A375 (cell line): Measurements from ENCODE around the gene RFC2. TPM values are rescaled to one million over a fixed set of nuclear protein-coding genes. Genes with fewer than 3 reads are reported as not detected.

Source experiments
- small RNA-seq: library from RNA; depleted of rRNA; stranded (forward); fragments of <200 nt; gene quantifications from one replicate; pipeline ENCODE3, GENCODE V24; 2014
- total RNA-seq: library from RNA; depleted of rRNA; stranded (reverse); fragments of >200 nt; shearing (Covaris generic); gene quantifications from 2 replicates; pipeline ENCODE4 v1.2.3, GENCODE V29; 2014; rRNA removed

The RFC2 gene
- 72.5 and 75.2 TPM in 2 replicates for total RNA-seq

GRCh38 chr7:74254129-74254857 is at the start of gene RFC2:
Gene RFC2 (minus strand): TSS chr7:74254399. CDS start chr7:74254383, 16 bp downstream.

DNA sequence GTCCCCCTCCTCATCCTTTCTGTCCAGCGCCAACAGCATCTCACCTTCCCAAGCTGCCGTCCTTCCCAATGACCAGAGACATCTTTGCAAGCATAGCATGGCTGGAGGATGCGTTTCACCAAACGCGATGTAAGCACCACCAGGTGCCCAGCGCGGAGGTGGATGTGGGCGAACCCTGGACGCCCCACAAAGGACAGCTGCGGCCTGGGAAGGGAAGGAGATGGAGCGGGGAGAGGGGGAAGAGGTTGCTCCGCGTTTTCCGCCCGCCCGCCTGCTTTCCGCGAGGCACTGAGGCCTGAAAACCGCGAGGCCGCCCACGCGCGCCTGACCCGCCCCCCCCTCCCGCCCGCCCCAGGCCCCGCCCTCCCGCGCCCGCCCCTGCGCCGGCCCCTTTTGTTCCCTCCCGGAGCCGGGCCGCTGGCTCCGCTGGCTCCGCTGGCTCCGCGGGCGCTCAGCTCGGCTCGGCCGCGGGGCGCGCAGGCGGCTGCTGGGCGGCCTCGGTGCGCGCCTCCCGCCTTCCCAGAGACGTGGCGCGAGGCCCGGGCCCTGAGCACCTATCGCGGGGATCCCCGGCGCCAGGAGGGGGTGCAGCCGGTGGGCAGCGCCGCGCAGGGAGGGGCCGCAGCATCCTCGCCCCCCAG is 34.9 kb upstream of the RFC2 start, which contains the start of gene CLIP2:
TSS of gene CLIP2 (plus strand) at position 390 of the 641 bp plus-strand sequence. CDS start 28,140 bp downstream, outside the sequence.

Small RNA genes within 50 kb of the gene (small RNA-seq; reads per million reads assigned to genes)
- gene MIR590, result not detected

Other genes starting within 250 kb of the RFC2 start
- 0.04 TPM in 1 of 2 replicates, not detected in the other for gene ELN, start 226.2 kb downstream of the RFC2 start, total RNA-seq
- 20.7 and 20.9 TPM in 2 replicates for gene LIMK1, start 170.6 kb downstream of the RFC2 start, total RNA-seq
- 322 and 335 TPM in 2 replicates for gene EIF4H, start 80.0 kb downstream of the RFC2 start, total RNA-seq
- gene LAT2, start 44.4 kb downstream of the RFC2 start, total RNA-seq, result 4.8 and 6.9 TPM in 2 replicates
- gene CLIP2, start 35.0 kb upstream of the RFC2 start, total RNA-seq, result 22.7 and 22.8 TPM in 2 replicates
- 16.1 and 17.6 TPM in 2 replicates for gene GTF2IRD1, start 199.5 kb upstream of the RFC2 start, total RNA-seq